ENCODE results near the gene ALDH3B1.

DNA sequence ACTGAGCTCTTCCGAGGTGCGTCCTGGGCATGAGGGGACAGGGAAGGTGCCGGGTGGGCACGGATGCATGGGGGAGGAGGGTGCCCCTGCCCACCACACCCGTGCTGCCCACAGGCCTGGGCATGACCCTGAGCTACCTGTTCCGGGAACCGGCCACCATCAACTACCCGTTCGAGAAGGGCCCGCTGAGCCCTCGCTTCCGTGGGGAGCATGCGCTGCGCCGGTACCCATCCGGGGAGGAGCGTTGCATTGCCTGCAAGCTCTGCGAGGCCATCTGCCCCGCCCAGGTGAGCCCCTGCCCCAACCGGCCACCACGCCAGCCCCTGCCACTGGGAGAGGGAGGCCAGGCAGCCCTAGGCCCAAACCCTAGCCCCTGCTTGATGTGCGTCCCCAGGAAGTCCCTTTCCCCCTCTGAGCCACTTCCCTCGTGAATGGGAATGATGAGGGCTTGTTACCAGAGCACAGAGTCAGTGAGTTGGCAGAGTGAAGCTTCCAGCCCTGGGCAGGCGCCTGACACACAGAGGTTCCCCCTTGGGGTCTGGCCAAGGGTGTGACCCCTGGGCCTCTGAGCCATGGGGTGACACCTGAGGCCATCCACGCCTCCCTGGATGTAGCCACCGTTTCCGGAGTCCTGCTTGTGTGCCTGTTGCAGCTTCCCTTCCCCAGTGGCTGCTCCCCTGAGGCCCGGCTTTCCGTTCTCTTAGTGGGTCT lies 23.0 kb downstream of the ALDH3B1 start:
- TF ChIP-seq CTCF (IDR thresholded peaks at IDR 0.05; ENCODE audit: insufficient read depth, low read depth, low read length) (no peak), EZH2 (IDR thresholded peaks at IDR 0.05; ENCODE audit: insufficient read depth, low read length) (no peak)
